Mammary epithelial cell (primary cell): ENCODE data around the gene MPRIP.
"Not testable (repeated sequence)": the region's sequence is repeated elsewhere in the genome, so short reads cannot be mapped to it uniquely, and the experiment has no call there.

Experiments used
- EZH2 ChIP-seq: IDR thresholded peaks from 2 replicates; pipeline ENCODE4 v1.6.1; 2012; ENCODE audit warnings: low read length, inconsistent platforms, borderline replicate concordance
- TF ChIP-seq, protein P1 (sequence below), 2 donors: IDR thresholded peaks in 1 of 2; conservative IDR thresholded peaks in 1 of 2; 2 replicates each; pipeline ENCODE4 v1.5.1; 2011 to 2012; ENCODE audit warnings: inconsistent platforms in 2 of 2, low read length in 2 of 2, mild to moderate bottlenecking in 2 of 2, control low read depth in 1 of 2, low read depth in 1 of 2; ENCODE audit not compliant: insufficient read depth in 1 of 2; ENCODE audit errors: extremely low read depth in 1 of 2

DNA sequence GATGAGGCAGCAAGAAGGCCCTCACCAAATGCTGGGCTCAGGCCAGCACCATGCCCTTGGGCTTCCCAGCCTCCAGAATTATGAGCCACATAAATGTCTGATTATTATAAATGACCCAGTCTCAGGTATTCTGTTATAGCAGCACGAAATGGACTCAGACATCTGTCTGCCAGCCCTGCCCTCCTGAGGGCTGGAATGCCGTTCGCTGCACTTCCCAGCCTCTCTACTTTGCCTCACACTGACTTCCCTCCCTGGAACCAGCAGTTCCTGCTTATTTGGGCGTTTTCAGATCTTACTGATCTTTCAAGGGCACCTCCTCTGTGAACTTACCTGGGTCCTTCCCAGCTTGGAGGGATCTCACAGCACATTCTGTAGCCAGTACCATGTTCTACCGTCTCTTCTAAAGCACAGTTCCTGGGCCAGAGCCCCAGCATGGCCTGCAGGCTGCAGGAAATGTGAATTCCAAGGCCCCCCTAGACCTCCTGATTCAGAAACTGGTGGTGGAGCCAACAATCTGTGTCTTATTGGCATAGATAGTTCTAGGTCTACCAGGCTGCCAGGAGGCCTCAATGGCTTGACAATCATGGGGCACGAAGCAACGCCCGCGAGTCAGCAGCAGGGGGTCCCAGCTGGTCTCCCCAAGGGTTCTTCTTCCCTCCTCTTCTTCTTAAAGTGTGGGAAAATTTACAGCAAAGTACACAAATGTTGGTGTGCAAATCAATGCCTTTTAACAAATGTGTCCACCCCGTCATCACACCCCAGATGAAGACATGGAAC is 33.4 kb upstream of the MPRIP start:
- TF ChIP-seq, protein P1, sequence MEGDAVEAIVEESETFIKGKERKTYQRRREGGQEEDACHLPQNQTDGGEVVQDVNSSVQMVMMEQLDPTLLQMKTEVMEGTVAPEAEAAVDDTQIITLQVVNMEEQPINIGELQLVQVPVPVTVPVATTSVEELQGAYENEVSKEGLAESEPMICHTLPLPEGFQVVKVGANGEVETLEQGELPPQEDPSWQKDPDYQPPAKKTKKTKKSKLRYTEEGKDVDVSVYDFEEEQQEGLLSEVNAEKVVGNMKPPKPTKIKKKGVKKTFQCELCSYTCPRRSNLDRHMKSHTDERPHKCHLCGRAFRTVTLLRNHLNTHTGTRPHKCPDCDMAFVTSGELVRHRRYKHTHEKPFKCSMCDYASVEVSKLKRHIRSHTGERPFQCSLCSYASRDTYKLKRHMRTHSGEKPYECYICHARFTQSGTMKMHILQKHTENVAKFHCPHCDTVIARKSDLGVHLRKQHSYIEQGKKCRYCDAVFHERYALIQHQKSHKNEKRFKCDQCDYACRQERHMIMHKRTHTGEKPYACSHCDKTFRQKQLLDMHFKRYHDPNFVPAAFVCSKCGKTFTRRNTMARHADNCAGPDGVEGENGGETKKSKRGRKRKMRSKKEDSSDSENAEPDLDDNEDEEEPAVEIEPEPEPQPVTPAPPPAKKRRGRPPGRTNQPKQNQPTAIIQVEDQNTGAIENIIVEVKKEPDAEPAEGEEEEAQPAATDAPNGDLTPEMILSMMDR (conservative IDR thresholded peaks at IDR 0.05 in 1 of 2, IDR thresholded peaks at IDR 0.05 in 1 of 2; ENCODE audit: extremely low read depth in 1 of 2, insufficient read depth in 1 of 2, low read depth in 1 of 2, low read length in 2 of 2) = not testable (repeated sequence)
- not testable (repeated sequence) for TF ChIP-seq EZH2
